ENCODE data around the gene LUC7L3. TPM values are rescaled to one million over a fixed set of nuclear protein-coding genes. Genes with fewer than 3 reads are reported as not detected.

The LUC7L3 gene
- total RNA-seq, 1 donor from 2014 or later: 108 TPM

DNA sequence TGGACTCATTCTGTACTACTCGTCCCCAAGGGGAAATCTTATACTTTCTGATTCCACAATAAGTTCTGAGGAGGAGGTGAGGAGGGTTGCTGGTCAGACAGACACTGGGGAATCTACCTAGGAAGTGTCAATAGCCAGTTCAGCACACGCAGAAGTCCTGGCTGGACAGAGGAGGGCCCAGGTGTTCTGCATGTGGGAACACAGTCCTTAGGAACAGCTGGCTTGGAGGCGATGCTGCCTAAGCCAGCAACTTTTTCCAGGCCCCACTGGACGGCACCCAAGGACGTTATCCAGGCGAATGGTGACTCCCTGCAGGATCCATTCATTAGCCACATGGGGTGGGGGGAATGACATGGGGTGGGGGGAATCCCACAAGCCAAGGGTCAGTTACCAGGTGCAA is 86.1 kb downstream of the LUC7L3 start:
- Histone ChIP-seq H3K9me3 (no peaks in the 10 kb centered on the region), H3K27ac (no peak overlapping the region), H3K36me3 (no peaks in the 10 kb centered on the region), H3K4me1 (no peaks in the 10 kb centered on the region), H3K4me3 (no peak overlapping the region), H3K27me3 (no peaks in the 10 kb centered on the region)
- intact Hi-C loops (cut with DNase I): no loop called here
- TF ChIP-seq POLR2A (IDR thresholded peaks at IDR 0.05) (no peak), POLR2AphosphoS5 (IDR thresholded peaks at IDR 0.05; ENCODE audit: insufficient read depth in 1 of 2, low read depth in 1 of 2) (no peak)
- TF ChIP-seq, protein P1, sequence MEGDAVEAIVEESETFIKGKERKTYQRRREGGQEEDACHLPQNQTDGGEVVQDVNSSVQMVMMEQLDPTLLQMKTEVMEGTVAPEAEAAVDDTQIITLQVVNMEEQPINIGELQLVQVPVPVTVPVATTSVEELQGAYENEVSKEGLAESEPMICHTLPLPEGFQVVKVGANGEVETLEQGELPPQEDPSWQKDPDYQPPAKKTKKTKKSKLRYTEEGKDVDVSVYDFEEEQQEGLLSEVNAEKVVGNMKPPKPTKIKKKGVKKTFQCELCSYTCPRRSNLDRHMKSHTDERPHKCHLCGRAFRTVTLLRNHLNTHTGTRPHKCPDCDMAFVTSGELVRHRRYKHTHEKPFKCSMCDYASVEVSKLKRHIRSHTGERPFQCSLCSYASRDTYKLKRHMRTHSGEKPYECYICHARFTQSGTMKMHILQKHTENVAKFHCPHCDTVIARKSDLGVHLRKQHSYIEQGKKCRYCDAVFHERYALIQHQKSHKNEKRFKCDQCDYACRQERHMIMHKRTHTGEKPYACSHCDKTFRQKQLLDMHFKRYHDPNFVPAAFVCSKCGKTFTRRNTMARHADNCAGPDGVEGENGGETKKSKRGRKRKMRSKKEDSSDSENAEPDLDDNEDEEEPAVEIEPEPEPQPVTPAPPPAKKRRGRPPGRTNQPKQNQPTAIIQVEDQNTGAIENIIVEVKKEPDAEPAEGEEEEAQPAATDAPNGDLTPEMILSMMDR (IDR thresholded peaks at IDR 0.05): no peak
- no peak for DNase-seq (ENCODE audit: extremely low spot score in 2 of 2)

Small RNAs within 50 kb of the gene (microRNA-seq; reads per million reads assigned to microRNA genes)
- gene MIR8059 (ENCODE audit: borderline number of aligned reads, borderline replicate concordance): not detected

Small RNAs within 50 kb of the gene (small RNA-seq; reads per million reads assigned to genes)
- gene AC005921.1 (not detected), gene MIR8059 (not detected), gene RF00019 (not detected)

Other genes starting within 250 kb of the LUC7L3 start
- gene RSAD1, start 240.7 kb upstream of the LUC7L3 start, total RNA-seq: 37.3 TPM
- not detected for gene MYCBPAP, start 211.2 kb upstream of the LUC7L3 start, total RNA-seq
- gene EPN3, start 186.9 kb upstream of the LUC7L3 start, total RNA-seq: 21.9 TPM
- 73.4 TPM for gene SPATA20, start 172.4 kb upstream of the LUC7L3 start, total RNA-seq
- gene CACNA1G, start 158.9 kb upstream of the LUC7L3 start, total RNA-seq: 4.9 TPM
- 47.6 TPM for gene ABCC3, start 84.7 kb upstream of the LUC7L3 start, total RNA-seq
- gene ANKRD40, start 11.7 kb upstream of the LUC7L3 start, total RNA-seq: 21.6 TPM
- not detected for gene ANKRD40CL, start 47.9 kb downstream of the LUC7L3 start, total RNA-seq
- 0.49 TPM for gene WFIKKN2, start 116.0 kb downstream of the LUC7L3 start, total RNA-seq
- 74.4 TPM for gene TOB1, start 146.8 kb downstream of the LUC7L3 start, total RNA-seq

Data from vagina (tissue), 2 donors.